VCaP (cell line): ENCODE data around the gene HACD3.

Experiments used
- H3K27ac ChIP-seq: fragments of 450-650 bp; 2 replicates; pipeline ENCODE4 v1.5.1; 2017
- TF ChIP-seq, protein P1 (sequence below): fragments of 450-650 bp; conservative IDR thresholded peaks from 2 replicates; pipeline ENCODE4 v1.5.1; 2017; ENCODE audit warnings: mild to moderate bottlenecking, moderate library complexity

Gene HACD3

GRCh38 chr15:65517866-65518207 is 12.4 kb upstream of the HACD3 start:
- peak overlapping the region; percentile 91 for H3K27ac ChIP-seq
- TF ChIP-seq, protein P1, sequence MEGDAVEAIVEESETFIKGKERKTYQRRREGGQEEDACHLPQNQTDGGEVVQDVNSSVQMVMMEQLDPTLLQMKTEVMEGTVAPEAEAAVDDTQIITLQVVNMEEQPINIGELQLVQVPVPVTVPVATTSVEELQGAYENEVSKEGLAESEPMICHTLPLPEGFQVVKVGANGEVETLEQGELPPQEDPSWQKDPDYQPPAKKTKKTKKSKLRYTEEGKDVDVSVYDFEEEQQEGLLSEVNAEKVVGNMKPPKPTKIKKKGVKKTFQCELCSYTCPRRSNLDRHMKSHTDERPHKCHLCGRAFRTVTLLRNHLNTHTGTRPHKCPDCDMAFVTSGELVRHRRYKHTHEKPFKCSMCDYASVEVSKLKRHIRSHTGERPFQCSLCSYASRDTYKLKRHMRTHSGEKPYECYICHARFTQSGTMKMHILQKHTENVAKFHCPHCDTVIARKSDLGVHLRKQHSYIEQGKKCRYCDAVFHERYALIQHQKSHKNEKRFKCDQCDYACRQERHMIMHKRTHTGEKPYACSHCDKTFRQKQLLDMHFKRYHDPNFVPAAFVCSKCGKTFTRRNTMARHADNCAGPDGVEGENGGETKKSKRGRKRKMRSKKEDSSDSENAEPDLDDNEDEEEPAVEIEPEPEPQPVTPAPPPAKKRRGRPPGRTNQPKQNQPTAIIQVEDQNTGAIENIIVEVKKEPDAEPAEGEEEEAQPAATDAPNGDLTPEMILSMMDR = peak; percentile 69

DNA sequence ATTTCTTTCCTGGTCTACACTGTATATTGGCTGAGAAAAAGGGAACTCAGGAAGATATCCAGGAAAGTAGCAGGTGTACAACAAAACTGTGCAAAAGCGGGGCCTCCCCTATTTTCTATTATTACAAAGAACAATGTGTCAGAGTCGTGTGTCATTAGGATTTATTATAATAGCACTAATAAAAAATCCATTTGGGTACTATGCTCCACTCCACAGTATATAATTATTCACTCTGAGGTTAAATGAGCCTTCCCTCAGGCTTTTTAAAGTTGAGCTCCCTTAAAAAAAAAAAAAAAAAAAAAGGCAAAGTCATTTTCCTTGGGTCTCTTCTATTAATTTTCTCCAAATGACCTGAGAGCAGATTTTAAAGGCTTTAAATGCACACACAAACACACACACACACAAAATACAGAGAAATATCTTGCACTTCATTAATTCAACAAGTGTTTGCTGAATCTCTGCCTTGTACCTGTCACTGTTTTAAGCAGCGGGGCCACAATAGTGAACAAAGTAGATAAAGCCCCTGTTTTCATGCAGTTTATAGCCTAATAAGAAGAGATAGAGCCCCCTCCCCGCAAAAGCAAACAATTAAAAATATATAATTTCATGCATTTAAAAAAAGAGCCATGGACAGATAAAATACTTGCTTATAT is 11.5 kb upstream of the HACD3 start:
- no peak overlapping the region for H3K27ac ChIP-seq
- TF ChIP-seq, protein P1 = no peak

DNA sequence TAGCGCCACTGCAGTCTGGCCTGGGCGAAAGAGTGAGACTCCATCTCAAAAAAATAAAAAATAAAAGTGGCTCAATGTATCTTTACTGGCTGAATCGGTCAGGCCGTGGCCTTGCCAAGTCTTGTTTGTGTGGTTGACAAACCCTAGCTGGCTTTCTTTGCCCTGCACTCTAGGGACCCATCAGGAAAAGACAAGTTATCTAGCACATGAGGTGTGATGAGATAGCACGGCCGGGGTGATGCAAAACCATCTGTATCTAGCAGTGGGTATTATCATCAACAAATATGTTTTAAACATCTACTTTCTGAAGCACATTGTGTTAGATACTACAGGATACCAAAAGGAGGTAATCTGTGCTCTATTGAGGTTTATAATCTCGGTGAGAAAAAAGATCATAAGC is 8.9 kb upstream of the HACD3 start:
- TF ChIP-seq, protein P1 = no peak
- no peak overlapping the region for H3K27ac ChIP-seq

DNA sequence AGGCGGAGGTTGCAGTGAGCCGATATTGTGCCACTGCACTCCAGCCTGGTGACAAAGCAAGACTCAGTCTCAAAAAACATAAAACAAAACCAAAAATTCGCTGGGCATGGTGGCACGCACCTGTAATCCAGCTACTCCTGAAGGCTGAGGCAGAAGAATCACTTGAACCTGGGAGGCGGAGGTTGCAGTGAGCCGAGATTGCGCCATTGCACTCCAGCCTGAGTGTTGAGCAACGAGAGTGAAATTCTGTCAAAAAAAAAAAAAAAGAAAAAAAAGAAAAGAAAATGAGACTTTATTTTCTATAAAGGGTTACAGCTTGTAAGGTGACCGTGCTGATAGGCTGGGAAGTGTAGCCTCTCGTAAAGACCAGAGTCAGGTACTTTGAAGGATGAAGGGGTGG is 6.0 kb upstream of the HACD3 start:
- H3K27ac ChIP-seq = no peak overlapping the region
- TF ChIP-seq, protein P1 = no peak

- TF ChIP-seq, protein P1 = no peak
- H3K27ac ChIP-seq = peak overlapping the region; percentile 31
These were observed 4.6 kb upstream of the HACD3 start for GRCh38 chr15:65525622-65526021.

- TF ChIP-seq, protein P1 = no peak
- H3K27ac ChIP-seq = no peak overlapping the region
These were observed 1.7 kb upstream of the HACD3 start for GRCh38 chr15:65528461-65529060.

GRCh38 chr15:65529762-65530317 is 423 bp upstream of the HACD3 start:
- TF ChIP-seq, protein P1 = no peak
- H3K27ac ChIP-seq = peak overlapping the region; percentile 94
